Gastroesophageal sphincter (tissue), 4 donors: ENCODE measurements around the gene IQSEC1. TPM values are rescaled to one million over a fixed set of nuclear protein-coding genes. Genes with fewer than 3 reads are reported as not detected.
A peak's percentile ranks its signal among the peaks of the same experiment; 100 is the strongest.

Experiments
- ATAC-seq: fragments of 150-250 bp; one replicate; pipeline ENCODE4 v1.9.1; 2016; ENCODE audit warnings: mild to moderate bottlenecking, moderate library complexity
- H3K27ac ChIP-seq, 4 donors: fragments of 200-600 bp; sonication (generic) in 3 of 4; 1 replicate in 3 of 4; 2 replicates in 1 of 4; pipeline ENCODE4 v1.5.1; 2016 to 2019
- H3K27me3 ChIP-seq: fragments of 200-600 bp; sonication (generic); one replicate; pipeline ENCODE4 v1.5.1; 2019
- H3K36me3 ChIP-seq, 2 donors: fragments of 200-600 bp; sonication (generic); one replicate each; pipeline ENCODE4 v1.5.1; 2019; ENCODE audit warnings: control low read depth in 1 of 2
- H3K4me1 ChIP-seq, 3 donors: fragments of 200-600 bp; sonication (generic); 1 replicate in 2 of 3; 2 replicates in 1 of 3; pipeline ENCODE4 v1.5.1; 2016 to 2019; ENCODE audit warnings: control low read depth in 2 of 3
- H3K4me3 ChIP-seq, 2 donors: fragments of 200-600 bp; sonication (generic); one replicate each; pipeline ENCODE4 v1.5.1; 2019; ENCODE audit warnings: mild to moderate bottlenecking in 1 of 2, moderate library complexity in 1 of 2
- H3K9me3 ChIP-seq, 3 donors: fragments of 200-600 bp; sonication (generic); one replicate each; pipeline ENCODE4 v1.5.1; 2017 to 2019; ENCODE audit warnings: control low read depth in 2 of 3
- EP300 ChIP-seq: sonication (generic); formaldehyde crosslinking; IDR thresholded peaks from one replicate; pipeline ENCODE4 v1.6.1; 2017; ENCODE audit warnings: antibody characterized with exemption, mild to moderate bottlenecking
- POLR2A ChIP-seq, 2 donors: fragments of 450-650 bp; IDR thresholded peaks; one replicate each; pipeline ENCODE4 v1.6.1; 2017; ENCODE audit warnings: antibody characterized with exemption in 2 of 2, mild to moderate bottlenecking in 2 of 2, moderate library complexity in 1 of 2
- POLR2AphosphoS5 ChIP-seq: sonication (generic); formaldehyde crosslinking; IDR thresholded peaks from one replicate; pipeline ENCODE4 v1.6.1; 2017; ENCODE audit warnings: antibody characterized with exemption
- WGBS, 2 donors: methylation state at CpG; one replicate each; pipeline ENCODE4 v1.1.5; 2018; ENCODE audit warnings: low coverage in 1 of 2; 5-methylcytosine and 5-hydroxymethylcytosine counted together
- total RNA-seq, 4 donors: library from RNA; depleted of rRNA; stranded (reverse); fragments of >200 nt; gene quantifications; one replicate each; pipeline ENCODE4 v1.1.0, GENCODE V29; 2016
- TF ChIP-seq, protein P1 (sequence below), 4 experiments: fragments of 200-600 bp in 2 of 4; fragments of 450-650 bp in 2 of 4; sonication (generic) in 1 of 4; IDR thresholded peaks; one replicate each; pipeline ENCODE4 v1.5.1; 2017 to 2019; ENCODE audit warnings: antibody characterized with exemption in 4 of 4, mild to moderate bottlenecking in 2 of 4, moderate library complexity in 2 of 4

The IQSEC1 gene
- total RNA-seq, 4 donors from 2014 or later, result 49.5 to 104 (median 61.7) TPM

DNA sequence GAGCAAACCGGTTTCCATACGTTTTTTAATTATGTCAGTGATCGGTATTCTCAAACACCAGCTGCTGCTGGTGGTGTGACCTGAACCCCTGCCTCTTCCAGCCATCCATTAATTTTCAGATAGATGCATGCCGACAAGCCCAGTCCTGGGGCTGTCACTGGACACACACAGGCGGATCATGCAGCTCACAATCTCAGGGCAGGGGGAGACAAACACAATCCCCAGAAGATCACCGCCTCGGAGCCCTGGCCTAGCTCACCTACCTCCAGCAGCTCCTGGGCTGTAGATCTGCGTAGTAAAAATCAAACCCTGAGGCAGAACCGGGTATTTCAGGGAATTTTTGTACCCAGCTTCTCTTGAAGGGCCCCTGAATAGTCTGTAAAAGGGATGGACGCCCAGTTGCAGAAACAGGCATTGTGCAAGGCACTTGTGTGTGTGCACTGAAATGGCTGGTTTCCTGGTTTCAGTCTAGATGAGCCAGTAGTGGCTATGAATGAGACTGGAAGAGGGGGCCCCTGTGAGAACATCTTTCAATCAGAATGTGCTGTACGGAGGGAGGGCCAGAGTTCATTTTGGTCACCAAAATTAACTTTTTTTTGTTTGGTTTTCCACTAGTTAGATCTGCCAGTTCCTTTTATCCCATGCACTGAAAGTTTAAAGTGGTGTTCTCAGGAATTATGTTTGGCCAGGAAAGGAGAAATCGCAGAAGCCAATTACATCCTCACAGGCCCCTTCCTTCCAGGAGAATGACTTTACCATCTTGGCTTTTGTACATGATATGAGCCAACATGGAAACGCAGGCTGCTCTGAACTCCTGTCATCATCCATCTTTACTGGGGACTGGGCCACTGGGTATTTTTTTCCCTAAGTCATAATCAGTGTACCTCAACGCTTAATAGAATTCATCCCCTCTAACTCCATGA, 176.9 kb downstream of the IQSEC1 start:
- 39 to 43% methylated on average over 4 to 10 of the region's 14 CpGs for WGBS, 2 donors
- no peaks in the 10 kb centered on the region for H3K27me3 ChIP-seq
- no peaks in the 10 kb centered on the region for H3K9me3 ChIP-seq
- H3K4me3 ChIP-seq, result no peak overlapping the region
- peak overlapping the region in 3 of 4 donors; percentile 35 to 50 (median 42) for H3K27ac ChIP-seq
- peaks cover 0 to 38% of the 10 kb centered on the region in 2 donors for H3K36me3 ChIP-seq
- H3K4me1 ChIP-seq, result peaks cover 0 to 59% (median 22%) of the 10 kb centered on the region in 3 donors
- TF ChIP-seq, protein P1, sequence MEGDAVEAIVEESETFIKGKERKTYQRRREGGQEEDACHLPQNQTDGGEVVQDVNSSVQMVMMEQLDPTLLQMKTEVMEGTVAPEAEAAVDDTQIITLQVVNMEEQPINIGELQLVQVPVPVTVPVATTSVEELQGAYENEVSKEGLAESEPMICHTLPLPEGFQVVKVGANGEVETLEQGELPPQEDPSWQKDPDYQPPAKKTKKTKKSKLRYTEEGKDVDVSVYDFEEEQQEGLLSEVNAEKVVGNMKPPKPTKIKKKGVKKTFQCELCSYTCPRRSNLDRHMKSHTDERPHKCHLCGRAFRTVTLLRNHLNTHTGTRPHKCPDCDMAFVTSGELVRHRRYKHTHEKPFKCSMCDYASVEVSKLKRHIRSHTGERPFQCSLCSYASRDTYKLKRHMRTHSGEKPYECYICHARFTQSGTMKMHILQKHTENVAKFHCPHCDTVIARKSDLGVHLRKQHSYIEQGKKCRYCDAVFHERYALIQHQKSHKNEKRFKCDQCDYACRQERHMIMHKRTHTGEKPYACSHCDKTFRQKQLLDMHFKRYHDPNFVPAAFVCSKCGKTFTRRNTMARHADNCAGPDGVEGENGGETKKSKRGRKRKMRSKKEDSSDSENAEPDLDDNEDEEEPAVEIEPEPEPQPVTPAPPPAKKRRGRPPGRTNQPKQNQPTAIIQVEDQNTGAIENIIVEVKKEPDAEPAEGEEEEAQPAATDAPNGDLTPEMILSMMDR (IDR thresholded peaks at IDR 0.05), result peak in 2 of 4 experiments; percentile 16 to 19
- TF ChIP-seq POLR2A (IDR thresholded peaks at IDR 0.05), result no peak
- peak; percentile 54 for ATAC-seq

DNA sequence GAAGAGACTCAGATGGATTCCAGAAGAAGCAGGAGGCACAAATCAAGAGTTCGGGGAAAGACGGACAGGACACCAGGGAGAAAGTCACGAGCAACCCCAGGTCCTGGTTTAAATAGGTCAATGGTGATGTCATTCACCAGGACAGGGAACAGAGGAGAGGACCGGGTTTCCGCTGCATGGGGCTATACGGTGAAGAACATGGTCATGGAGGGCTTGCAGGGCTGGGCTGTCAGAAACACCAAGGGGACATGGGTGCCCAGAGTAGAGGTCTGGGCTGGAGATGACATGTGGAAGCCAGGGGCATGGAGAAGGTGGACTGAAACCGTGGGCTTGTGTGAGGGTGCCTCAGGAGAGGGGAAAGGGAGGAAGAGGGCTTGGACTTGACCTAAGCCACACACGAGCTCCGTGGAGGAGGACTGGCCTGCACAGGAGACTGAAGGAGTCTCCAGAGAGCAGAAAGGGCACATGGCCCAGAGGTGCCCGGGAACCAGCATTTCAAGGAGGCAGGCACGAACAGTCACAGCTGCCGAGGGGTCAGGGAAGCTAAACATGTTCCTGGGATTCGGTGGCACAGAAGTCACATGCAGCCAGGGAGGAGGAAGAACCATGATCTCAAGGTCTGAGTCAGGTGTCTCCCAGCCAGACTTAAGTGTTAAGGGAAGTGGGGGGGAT, 177.7 kb downstream of the IQSEC1 start:
- no peak for ATAC-seq
- Histone ChIP-seq H3K4me3 (no peak overlapping the region), H3K36me3 (peaks cover 0 to 30% of the 10 kb centered on the region in 2 donors), H3K9me3 (no peaks in the 10 kb centered on the region), H3K27me3 (no peaks in the 10 kb centered on the region), H3K4me1 (peaks cover 0 to 59% (median 22%) of the 10 kb centered on the region in 3 donors), H3K27ac (peak overlapping the region in 3 of 4 donors; percentile 20 to 50 (median 35))
- TF ChIP-seq, protein P1 (IDR thresholded peaks at IDR 0.05), result no peak
- TF ChIP-seq POLR2AphosphoS5, result no peak
- no peak for TF ChIP-seq POLR2A (IDR thresholded peaks at IDR 0.05)
- no peak for TF ChIP-seq EP300
- WGBS, 2 donors, result 48 to 49% methylated on average over 9 to 13 of the region's 13 CpGs

DNA sequence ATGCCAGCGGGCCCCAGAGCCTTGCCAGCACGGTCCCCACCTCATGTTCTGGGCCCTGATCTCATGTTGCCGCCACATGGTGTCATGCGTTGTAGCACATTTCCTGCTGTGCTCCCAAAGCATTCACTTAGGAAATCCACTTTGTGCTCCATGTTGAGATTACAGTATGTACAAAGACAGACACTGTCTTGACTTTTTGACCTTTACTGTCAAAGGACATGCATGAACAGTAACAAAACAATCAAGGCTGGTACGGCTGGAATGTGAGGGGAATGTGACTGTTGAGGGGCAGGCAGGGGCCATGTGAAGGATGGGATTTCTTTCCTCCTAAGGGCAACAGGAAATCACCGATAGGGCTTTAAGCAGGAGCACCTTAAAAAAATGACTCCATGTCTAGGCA, 178.6 kb downstream of the IQSEC1 start:
- Histone ChIP-seq H3K27me3 (no peaks in the 10 kb centered on the region), H3K27ac (peak overlapping the region in 1 of 4 donors; percentile 35), H3K36me3 (peaks cover 0 to 21% of the 10 kb centered on the region in 2 donors), H3K9me3 (no peaks in the 10 kb centered on the region), H3K4me3 (no peak overlapping the region), H3K4me1 (peaks cover 0 to 59% (median 22%) of the 10 kb centered on the region in 3 donors)
- WGBS, 2 donors, result 48 to 79% methylated on average over 3 to 6 of the region's 6 CpGs
- no peak for ATAC-seq
- TF ChIP-seq EP300 (no peak), POLR2AphosphoS5 (no peak), POLR2A (IDR thresholded peaks at IDR 0.05) (no peak)
- TF ChIP-seq, protein P1 (IDR thresholded peaks at IDR 0.05), result no peak

DNA sequence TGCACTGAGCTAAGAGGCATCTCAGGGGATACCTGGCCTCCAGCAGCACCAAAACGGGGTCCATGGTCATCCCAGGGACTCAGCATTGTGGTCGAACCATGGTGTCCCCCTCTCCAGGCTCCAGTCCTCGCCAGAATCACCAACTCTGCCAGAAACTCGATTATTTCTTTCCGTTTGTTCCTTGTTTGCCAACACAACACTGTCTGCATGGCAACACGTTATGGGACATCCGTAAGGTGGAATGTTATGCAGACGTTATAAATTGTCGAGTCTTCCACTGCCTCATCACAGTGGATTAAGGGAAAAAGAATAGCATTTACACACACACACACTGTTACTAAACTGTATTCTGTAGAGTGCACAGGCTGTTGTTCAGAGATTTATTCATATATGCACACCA, 179.4 kb downstream of the IQSEC1 start:
- WGBS, 2 donors, result 20 to 38% methylated on average over 2 to 9 of the region's 9 CpGs
- Histone ChIP-seq H3K36me3 (peaks cover 0 to 14% of the 10 kb centered on the region in 2 donors), H3K9me3 (no peaks in the 10 kb centered on the region), H3K27ac (peak overlapping the region in 2 of 4 donors; percentile 30 to 62), H3K27me3 (no peaks in the 10 kb centered on the region), H3K4me3 (no peak overlapping the region), H3K4me1 (peaks cover 0 to 59% (median 22%) of the 10 kb centered on the region in 3 donors)
- no peak for TF ChIP-seq POLR2A (IDR thresholded peaks at IDR 0.05)
- TF ChIP-seq, protein P1 (IDR thresholded peaks at IDR 0.05), result no peak
- TF ChIP-seq POLR2AphosphoS5, result no peak
- TF ChIP-seq EP300, result no peak
- ATAC-seq, result no peak
